ENCODE measurements around the gene AMACR.
"Not testable (repeated sequence)": the region's sequence is repeated elsewhere in the genome, so short reads cannot be mapped to it uniquely, and the experiment has no call there.

AMACR gene

DNA sequence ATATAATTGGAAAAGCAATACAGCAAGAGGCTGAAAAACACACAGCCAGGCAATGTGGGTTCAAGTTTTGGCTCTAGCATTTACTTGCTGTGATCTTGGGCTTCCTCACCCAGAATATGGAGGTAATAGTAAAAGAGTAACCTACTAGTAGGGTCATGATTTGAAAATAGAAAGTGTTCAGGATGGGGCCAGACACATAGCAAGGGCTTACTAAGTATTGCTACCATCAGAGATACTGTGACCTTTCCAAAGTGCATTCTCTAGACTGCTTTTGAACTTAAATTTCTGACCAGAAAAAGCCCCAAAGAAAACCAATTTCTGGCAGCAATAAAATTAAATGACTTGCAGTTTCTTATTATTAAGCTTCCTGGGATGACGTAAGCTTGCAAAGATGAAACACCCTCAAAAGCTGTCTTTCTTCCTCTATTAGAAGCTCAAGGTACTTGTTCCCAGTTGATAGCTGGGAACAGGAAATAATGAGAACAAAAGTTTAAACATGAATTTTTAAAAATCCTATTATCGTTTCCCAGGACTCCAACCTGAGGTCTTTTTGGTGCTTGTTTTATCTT is 43.6 kb downstream of the AMACR start:
- DNase-seq = no peak

DNA sequence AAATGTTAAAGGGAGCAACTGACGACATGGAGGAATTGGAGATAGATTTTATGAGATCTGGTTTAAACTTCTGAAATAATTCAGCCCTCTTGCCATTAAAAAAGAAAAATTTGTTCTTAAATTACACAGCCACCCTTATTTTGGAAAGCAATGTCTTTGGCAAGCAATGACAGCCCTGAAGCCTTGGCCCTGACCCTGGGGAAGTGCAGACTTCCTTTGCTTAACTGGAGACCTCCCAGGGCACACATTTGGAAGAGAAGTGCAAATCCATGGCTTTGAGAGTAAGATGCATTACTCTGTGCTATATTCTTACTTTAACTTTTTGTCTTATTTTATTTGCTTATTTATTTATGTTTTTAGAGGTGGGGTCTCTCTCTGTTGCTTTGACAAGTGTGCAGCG is 49.7 kb downstream of the AMACR start:
- DNase-seq = no peak

DNA sequence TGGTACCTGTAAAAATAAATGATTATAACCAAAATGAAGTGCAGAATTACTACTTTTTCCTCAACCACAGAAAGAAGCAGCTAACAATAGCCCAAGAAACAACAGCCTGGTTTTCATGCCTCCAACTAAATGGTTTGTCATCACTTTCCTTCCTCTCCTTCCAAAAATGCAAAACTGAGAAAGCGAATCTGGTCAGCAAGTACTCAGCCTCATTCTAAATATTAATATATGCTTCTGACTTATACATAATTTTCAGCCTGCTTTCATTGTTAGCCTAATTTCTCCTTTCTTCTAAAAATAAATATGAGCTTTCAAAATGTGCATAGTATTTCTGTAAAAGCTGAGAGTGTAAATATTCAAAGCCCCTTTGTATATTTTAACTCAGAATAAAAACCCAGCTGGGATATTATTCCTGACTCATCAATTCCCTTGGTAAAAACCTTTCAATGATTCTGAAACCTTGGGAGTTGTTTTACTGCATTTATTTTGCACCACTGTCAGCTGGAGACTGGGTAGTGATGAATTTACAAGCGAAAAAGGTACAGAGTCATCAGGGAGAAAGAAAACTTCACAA is 50.2 kb downstream of the AMACR start:
- DNase-seq = no peak

DNA sequence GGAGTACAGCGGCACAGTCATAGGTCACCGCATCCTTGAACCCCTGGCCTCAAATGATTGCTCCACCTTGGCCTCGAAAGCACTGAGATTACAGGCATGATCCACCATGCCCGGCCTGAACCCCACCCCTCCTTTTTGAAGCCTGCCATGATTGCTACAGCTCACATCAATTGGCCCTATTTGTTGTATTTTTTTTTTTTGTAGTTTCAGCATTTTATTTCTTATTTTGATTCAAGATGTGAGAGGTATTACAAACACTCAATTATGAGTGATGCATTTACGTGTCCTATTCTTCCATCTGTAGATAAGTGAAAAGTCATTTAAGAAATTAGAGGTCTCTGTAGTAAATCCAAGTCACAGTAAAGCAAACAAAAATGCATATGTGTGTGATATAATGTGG is 55.7 kb downstream of the AMACR start:
- not testable (repeated sequence) for DNase-seq

DNA sequence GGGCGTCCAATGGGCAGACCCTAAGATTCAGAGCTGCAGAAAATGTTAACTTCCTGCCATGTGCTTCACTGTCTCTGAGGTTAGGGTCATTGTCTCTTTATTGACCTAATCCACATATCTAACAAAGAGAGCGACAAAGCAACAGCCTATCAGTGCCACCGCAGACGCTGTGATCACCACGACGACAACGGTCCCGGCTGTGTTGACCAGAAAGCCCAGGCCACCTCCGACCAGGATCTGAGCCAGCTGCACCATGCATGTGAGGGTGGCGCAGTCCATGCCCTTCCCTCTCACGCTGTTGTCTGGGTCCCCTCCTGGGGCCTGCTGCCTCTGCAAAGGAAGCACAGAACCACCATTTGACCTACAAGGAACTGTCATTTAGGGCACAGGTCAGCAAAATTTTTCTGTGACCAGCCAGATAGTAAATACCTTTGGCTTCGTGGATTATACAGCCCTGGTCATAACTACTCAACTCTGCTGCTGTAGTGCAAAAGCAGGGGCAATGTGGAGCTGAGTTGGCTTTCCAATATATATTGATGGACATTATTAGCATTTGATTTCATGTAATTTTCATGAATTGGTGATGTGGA is 63.2 kb downstream of the AMACR start:
- DNase-seq = no peak

DNA sequence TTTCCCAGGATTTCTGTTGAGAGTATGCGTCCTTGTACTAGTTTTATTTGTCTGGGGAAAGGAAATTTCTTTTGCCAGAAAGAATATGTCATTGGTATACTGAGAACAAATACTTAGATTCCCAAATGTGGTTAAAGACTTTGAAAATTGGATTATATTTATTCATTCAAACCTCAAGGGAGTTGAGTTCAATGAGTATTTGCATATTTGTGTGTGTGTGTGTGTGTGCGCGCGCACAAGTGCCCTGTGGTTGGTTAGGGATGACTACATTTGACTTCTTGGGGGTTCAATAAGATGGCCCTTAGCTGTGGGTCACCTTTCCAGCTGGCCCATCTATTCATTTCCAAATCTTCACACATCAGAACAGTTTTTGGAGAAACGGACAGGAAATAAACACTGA is 66.8 kb downstream of the AMACR start:
- DNase-seq = no peak

DNA sequence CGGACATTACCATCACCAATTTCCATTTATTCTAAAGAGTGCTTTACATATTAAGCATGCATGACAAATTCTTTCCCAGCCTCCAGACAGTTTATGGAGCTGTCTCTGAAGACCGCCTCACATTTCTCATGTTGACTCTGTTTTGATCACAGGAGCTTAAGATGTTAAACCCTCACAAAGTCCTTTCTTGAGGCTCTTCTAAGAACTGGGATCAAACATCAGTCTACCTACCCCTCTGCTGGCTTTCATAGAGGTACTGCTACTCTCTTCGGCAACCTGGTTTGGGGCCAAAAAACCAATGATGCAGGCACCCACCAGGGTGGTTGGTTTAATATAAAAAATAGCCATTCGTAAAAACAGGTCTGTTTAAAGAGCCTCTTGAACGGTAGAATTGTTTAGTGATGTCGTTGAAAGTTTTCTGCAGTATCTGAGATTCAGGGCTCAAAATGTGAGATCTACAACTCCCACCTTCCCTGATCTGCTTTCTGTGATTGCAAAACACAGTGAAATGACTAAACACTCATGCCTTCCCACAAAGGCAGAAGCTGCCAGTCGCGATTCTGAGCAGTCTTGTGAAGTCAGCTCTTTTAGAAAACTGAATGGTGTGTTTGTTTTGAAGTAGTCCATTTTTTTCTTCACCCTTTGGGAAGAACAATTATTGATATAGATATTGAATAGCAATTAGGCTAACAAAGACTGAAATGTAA is 68.1 kb downstream of the AMACR start:
- peak; percentile 18 for DNase-seq

DNA sequence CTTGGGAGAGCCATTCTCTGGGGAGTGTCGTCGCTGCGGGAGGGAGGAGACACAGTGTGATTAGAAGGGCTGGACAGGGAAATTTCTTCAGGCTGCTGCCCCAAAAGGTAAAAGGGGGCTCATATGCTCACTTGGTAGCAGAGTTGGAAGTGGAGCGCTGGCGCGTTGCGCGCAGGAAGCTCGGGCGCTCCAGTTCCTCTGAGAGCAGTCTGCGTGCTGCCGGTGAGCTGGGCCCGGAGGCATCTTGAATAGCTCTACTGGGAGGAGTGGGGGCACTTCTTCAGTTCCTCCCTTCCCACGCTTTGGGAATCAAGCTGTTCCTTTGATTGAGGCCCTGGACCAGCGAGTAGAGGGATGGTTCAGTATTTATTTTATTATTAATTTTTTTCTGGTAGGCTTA is 69.0 kb downstream of the AMACR start:
- no peak for DNase-seq

DNA sequence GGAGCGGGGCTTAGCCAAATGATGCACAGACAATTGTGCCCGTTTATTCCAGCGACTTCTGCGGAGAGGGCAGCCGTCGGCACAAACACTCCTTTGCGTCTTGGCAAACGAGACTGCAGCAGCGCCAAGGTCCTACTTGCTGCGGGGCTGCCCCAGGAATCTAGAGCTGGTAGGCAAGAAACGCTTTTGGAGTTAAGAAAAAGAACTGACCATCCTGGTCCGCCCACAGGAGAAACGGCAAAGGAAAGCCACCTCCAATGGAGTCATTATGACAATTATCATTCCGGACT is 69.4 kb downstream of the AMACR start:
- no peak for DNase-seq

DNA sequence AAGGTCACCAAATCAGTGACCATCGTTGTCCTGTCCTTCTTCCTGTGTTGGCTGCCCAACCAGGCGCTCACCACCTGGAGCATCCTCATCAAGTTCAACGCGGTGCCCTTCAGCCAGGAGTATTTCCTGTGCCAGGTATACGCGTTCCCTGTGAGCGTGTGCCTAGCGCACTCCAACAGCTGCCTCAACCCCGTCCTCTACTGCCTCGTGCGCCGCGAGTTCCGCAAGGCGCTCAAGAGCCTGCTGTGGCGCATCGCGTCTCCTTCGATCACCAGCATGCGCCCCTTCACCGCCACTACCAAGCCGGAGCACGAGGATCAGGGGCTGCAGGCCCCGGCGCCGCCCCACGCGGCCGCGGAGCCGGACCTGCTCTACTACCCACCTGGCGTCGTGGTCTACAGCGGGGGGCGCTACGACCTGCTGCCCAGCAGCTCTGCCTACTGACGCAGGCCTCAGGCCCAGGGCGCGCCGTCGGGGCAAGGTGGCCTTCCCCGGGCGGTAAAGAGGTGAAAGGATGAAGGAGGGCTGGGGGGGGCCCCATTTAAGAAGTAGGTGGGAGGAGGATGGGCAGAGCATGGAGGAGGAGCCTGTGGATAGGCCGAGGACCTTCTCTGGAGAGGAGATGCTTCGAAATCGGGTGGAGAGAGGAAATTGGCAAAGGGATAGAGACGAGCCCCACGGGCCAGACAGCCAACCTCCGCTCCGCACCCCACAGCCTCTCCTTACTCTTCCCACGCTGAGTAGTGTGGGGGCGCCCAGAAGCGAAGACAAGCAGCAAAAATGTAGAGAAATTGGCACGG is 69.9 kb downstream of the AMACR start:
- DNase-seq = no peak

DNA sequence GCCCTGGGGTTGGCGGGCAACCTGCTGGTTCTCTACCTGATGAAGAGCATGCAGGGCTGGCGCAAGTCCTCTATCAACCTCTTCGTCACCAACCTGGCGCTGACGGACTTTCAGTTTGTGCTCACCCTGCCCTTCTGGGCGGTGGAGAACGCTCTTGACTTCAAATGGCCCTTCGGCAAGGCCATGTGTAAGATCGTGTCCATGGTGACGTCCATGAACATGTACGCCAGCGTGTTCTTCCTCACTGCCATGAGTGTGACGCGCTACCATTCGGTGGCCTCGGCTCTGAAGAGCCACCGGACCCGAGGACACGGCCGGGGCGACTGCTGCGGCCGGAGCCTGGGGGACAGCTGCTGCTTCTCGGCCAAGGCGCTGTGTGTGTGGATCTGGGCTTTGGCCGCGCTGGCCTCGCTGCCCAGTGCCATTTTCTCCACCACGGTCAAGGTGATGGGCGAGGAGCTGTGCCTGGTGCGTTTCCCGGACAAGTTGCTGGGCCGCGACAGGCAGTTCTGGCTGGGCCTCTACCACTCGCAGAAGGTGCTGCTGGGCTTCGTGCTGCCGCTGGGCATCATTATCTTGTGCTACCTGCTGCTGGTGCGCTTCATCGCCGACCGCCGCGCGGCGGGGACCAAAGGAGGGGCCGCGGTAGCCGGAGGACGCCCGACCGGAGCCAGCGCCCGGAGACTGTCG is 70.7 kb downstream of the AMACR start:
- DNase-seq = no peak

DNA sequence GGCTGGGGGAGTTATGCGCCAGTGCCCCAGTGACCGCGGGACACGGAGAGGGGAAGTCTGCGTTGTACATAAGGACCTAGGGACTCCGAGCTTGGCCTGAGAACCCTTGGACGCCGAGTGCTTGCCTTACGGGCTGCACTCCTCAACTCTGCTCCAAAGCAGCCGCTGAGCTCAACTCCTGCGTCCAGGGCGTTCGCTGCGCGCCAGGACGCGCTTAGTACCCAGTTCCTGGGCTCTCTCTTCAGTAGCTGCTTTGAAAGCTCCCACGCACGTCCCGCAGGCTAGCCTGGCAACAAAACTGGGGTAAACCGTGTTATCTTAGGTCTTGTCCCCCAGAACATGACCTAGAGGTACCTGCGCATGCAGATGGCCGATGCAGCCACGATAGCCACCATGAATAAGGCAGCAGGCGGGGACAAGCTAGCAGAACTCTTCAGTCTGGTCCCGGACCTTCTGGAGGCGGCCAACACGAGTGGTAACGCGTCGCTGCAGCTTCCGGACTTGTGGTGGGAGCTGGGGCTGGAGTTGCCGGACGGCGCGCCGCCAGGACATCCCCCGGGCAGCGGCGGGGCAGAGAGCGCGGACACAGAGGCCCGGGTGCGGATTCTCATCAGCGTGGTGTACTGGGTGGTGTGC is 71.4 kb downstream of the AMACR start, which contains the start of gene RXFP3:
Gene RXFP3, plus strand, starts transcription at position 6 of the 636 bp plus-strand sequence. Its CDS starts 355 bp downstream, at position 361.
- DNase-seq = no peak

Data from kidney glomerular epithelial cell (primary cell).